OCI-LY7 (cell line): ENCODE results near the gene SMPD3. TPM values are rescaled to one million over a fixed set of nuclear protein-coding genes. Genes with fewer than 3 reads are reported as not detected.

Source experiments
- BruUV-seq: library from RNA; stranded (reverse); fragments of 400-500 nt; replicated peaks from 2 replicates; lab custom pipeline; 2021; lab: Mats Ljungman, UMichigan
- CTCF ChIA-PET: fragments of 300-600 bp; sonication (Branson Sonifier 250); formaldehyde crosslinking; loops from one replicate; lab custom pipeline; 2022; ENCODE audit warnings: antibody characterized with exemption; ENCODE audit not compliant: unreplicated experiment; lab: Charles Lee
- POLR2A ChIA-PET: fragments of 300-600 bp; sonication (Branson Sonifier 250); formaldehyde crosslinking; loops from one replicate; lab custom pipeline; 2022; ENCODE audit warnings: antibody characterized with exemption; lab: Charles Lee
- DNase-seq: peaks from one replicate; pipeline ENCODE4 v3.0.0-alpha.2; 2015; ENCODE audit warnings: low spot score
- H2AFZ ChIP-seq: fragments of 200-600 bp; sonication (generic), shearing (Covaris generic); 2 replicates; pipeline ENCODE4 v1.6.1; 2014; ENCODE audit warnings: mild to moderate bottlenecking, antibody characterized with exemption, low read length, moderate library complexity
- H3K27ac ChIP-seq: fragments of 200-600 bp; sonication (generic); 2 replicates; pipeline ENCODE4 v1.5.1; 2014; ENCODE audit warnings: mixed run types, low read depth, mild to moderate bottlenecking, moderate library complexity, low read length, inconsistent platforms; ENCODE audit not compliant: poor library complexity, severe bottlenecking
- H3K36me3 ChIP-seq: fragments of 200-600 bp; sonication (generic); 2 replicates; pipeline ENCODE4 v1.6.1; 2014; ENCODE audit warnings: mild to moderate bottlenecking, antibody characterized with exemption, low read length, moderate library complexity, mixed read lengths; ENCODE audit not compliant: insufficient read depth
- H3K4me1 ChIP-seq: fragments of 200-600 bp; sonication (generic); 2 replicates; pipeline ENCODE4 v1.5.1; 2014; ENCODE audit warnings: mild to moderate bottlenecking, low read length; ENCODE audit not compliant: insufficient read depth, poor library complexity, severe bottlenecking
- H3K4me2 ChIP-seq: fragments of 200-600 bp; sonication (generic); 2 replicates; pipeline ENCODE4 v1.6.1; 2014; ENCODE audit warnings: mild to moderate bottlenecking, low read length
- H3K4me3 ChIP-seq: fragments of 200-600 bp; sonication (generic); 2 replicates; pipeline ENCODE4 v1.5.1; 2014; ENCODE audit warnings: mild to moderate bottlenecking, low read depth, low read length; ENCODE audit not compliant: poor library complexity, severe bottlenecking
- H3K79me2 ChIP-seq: fragments of 200-600 bp; sonication (generic); 2 replicates; pipeline ENCODE4 v1.6.1; 2016; ENCODE audit warnings: low read depth, mild to moderate bottlenecking, low read length, moderate library complexity, mixed read lengths; ENCODE audit not compliant: insufficient read depth
- H3K9me2 ChIP-seq: fragments of 200-600 bp; sonication (generic); 2 replicates; pipeline ENCODE4 v1.6.1; 2016; ENCODE audit warnings: mild to moderate bottlenecking, low read length, mixed read lengths; ENCODE audit not compliant: insufficient read depth
- H3K9me3 ChIP-seq: fragments of 200-600 bp; sonication (generic); 2 replicates; pipeline ENCODE4 v1.6.1; 2014; ENCODE audit warnings: mild to moderate bottlenecking, mixed run types, low read length, mixed read lengths
- H4K20me1 ChIP-seq: fragments of 200-600 bp; sonication (generic); 2 replicates; pipeline ENCODE4 v1.6.1; 2014; ENCODE audit warnings: mild to moderate bottlenecking, antibody characterized with exemption, low read length, moderate library complexity, mixed read lengths; ENCODE audit not compliant: insufficient read depth
- CTCF ChIP-seq: fragments of 200-600 bp; sonication (generic); conservative IDR thresholded peaks from 2 replicates; pipeline ENCODE4 v1.5.1; 2014; ENCODE audit warnings: mild to moderate bottlenecking, antibody characterized with exemption, low read length, moderate library complexity, mixed read lengths
- EZH2phosphoT487 ChIP-seq: fragments of 200-600 bp; sonication (generic); IDR thresholded peaks from 2 replicates; pipeline ENCODE4 v1.6.1; 2018; ENCODE audit warnings: low read depth, borderline replicate concordance, mild to moderate bottlenecking, mixed run types, antibody characterized with exemption, low read length, moderate library complexity, mixed read lengths
- intact Hi-C: fragments of 100-400 bp; cut with micrococcal nuclease; formaldehyde crosslinking; loops from one replicate; pipeline ENCODE4 v1.10.0; 2022; ENCODE audit not compliant: unreplicated experiment
- total RNA-seq, 2 experiments: library from RNA; depleted of rRNA in 1 of 2; stranded (reverse); fragments of >200 nt in 1 of 2; shearing (Covaris generic) in 1 of 2; gene quantifications; 2 replicates each; pipeline ENCODE4 v1.2.3, GENCODE V29; 2014 to 2022

The SMPD3 gene
- total RNA-seq, 2 experiments from 2014 or later: 0.16 to 0.51 TPM

- no peaks in the 10 kb centered on the region for H3K9me3 ChIP-seq
- no TSS peak for BruUV-seq
- H4K20me1 ChIP-seq: peaks cover 5% of the 10 kb centered on the region
- ChIA-PET CTCF (no interaction called here), POLR2A (no interaction called here)
- H2AFZ ChIP-seq: no peak overlapping the region
- no peak overlapping the region for H3K4me3 ChIP-seq
- intact Hi-C loops: no loop called here
- TF ChIP-seq CTCF: no peak
- no peak for TF ChIP-seq EZH2phosphoT487
- peaks cover 28% of the 10 kb centered on the region for H3K4me1 ChIP-seq
- H3K36me3 ChIP-seq: peaks cover 52% of the 10 kb centered on the region
- H3K27ac ChIP-seq: no peak overlapping the region
- DNase-seq: no peak
- 0 out of 2 replicates have a peak overlapping the region, but pooled peaks have one; percentile 3 for H3K4me2 ChIP-seq
- no peaks in the 10 kb centered on the region for H3K9me2 ChIP-seq
- peaks cover 60% of the 10 kb centered on the region for H3K79me2 ChIP-seq
Observed at GRCh38 chr16:68313116-68313515, 135.2 kb downstream of the SMPD3 start.

GRCh38 chr16:68310774-68311511 is 137.4 kb downstream of the SMPD3 start, which contains the start of the genes PRMT7 and SLC7A6OS:
TSS of gene PRMT7 (plus strand) at chr16:68311019. CDS start at chr16:68315980, 4,961 bp downstream.
TSS of gene SLC7A6OS (minus strand) at chr16:68310946. CDS start at chr16:68310926, 20 bp downstream.
- peaks cover 62% of the 10 kb centered on the region for H3K36me3 ChIP-seq
- peak within 1 kb of the TSS; percentile 66 for H3K27ac ChIP-seq
- H3K9me3 ChIP-seq: no peaks in the 10 kb centered on the region
- H3K4me2 ChIP-seq: peak within 1 kb of the TSS; percentile 80
- no peaks in the 10 kb centered on the region for H3K9me2 ChIP-seq
- peak within 1 kb of the TSS; percentile 31; the same call in 1 of the 2 replicates for H2AFZ ChIP-seq
- peaks cover 28% of the 10 kb centered on the region for H3K4me1 ChIP-seq
- intact Hi-C loops: loop anchor here (1.0 kb wide), 3 partner anchors 17 to 47 kb away; partner anchors contain the start of gene SLC7A6
- TF ChIP-seq EZH2phosphoT487 (no peak), CTCF (no peak)
- peaks cover 78% of the 10 kb centered on the region for H3K79me2 ChIP-seq
- CTCF ChIA-PET: interaction anchor here (0.6 to 1.2 kb wide), 6 partner anchors 10 to 48 kb away, joined by 3 to 5 read pairs (median 4); partner anchors contain the start of gene SLC7A6
- H3K4me3 ChIP-seq: peak within 1 kb of the TSS; percentile 94
- peaks cover 5% of the 10 kb centered on the region for H4K20me1 ChIP-seq
- POLR2A ChIA-PET: interaction anchor here (0.5 to 2.8 kb wide), 15 partner anchors 9 to 316 kb away, joined by 3 to 19 read pairs (median 6); partner anchors contain the start of gene SLC7A6
- peak; percentile 95 for DNase-seq
- BruUV-seq: TSS peak; percentile 57
